ENCODE results near the gene SOWAHC.

Gene SOWAHC

GRCh38 chr2:109633284-109633961 is 19.3 kb downstream of the SOWAHC start:
- no peak for TF ChIP-seq EZH2phosphoT487 (conservative IDR thresholded peaks at IDR 0.05; ENCODE audit: low read length)
- no peak for TF ChIP-seq CTCF (IDR thresholded peaks at IDR 0.05; ENCODE audit: insufficient read depth, low read length, poor library complexity, severe bottlenecking)
- H3F3A ChIP-seq (ENCODE audit: insufficient read depth), result no peaks in the 10 kb centered on the region
- H3K36me3 ChIP-seq (ENCODE audit: low read length), result no peaks in the 10 kb centered on the region
- no peaks in the 10 kb centered on the region for H3K9me3 ChIP-seq (ENCODE audit: insufficient read depth, low read length)
- H3K4me2 ChIP-seq (ENCODE audit: low read depth, low read length, poor library complexity, severe bottlenecking), result no peak overlapping the region
- H3K79me2 ChIP-seq (ENCODE audit: insufficient read depth, low read length), result no peaks in the 10 kb centered on the region
- no peak overlapping the region for H3K9ac ChIP-seq (ENCODE audit: low read length)
- H4K20me1 ChIP-seq (ENCODE audit: low read depth, low read length), result no peaks in the 10 kb centered on the region
- H3K27me3 ChIP-seq (ENCODE audit: low read length), result no peaks in the 10 kb centered on the region
- no peak overlapping the region for H2AFZ ChIP-seq (ENCODE audit: low read depth, low read length, severe bottlenecking)
- no peak overlapping the region for H3K4me3 ChIP-seq (ENCODE audit: insufficient read depth, low read length, poor library complexity, severe bottlenecking)
- H3K27ac ChIP-seq (ENCODE audit: low read depth, low read length), result no peak overlapping the region
- no peaks in the 10 kb centered on the region for H3K9me2 ChIP-seq (replicated peaks; ENCODE audit: insufficient read depth, low read length)

GRCh38 chr2:109635426-109636304 is 21.5 kb downstream of the SOWAHC start:
- H4K20me1 ChIP-seq (ENCODE audit: low read depth, low read length), result no peaks in the 10 kb centered on the region
- no peaks in the 10 kb centered on the region for H3F3A ChIP-seq (ENCODE audit: insufficient read depth)
- H3K9me3 ChIP-seq (ENCODE audit: insufficient read depth, low read length), result no peaks in the 10 kb centered on the region
- H3K4me2 ChIP-seq (ENCODE audit: low read depth, low read length, poor library complexity, severe bottlenecking), result no peak overlapping the region
- no peak overlapping the region for H2AFZ ChIP-seq (ENCODE audit: low read depth, low read length, severe bottlenecking)
- H3K27ac ChIP-seq (ENCODE audit: low read depth, low read length), result no peak overlapping the region
- no peaks in the 10 kb centered on the region for H3K9me2 ChIP-seq (replicated peaks; ENCODE audit: insufficient read depth, low read length)
- H3K4me3 ChIP-seq (ENCODE audit: insufficient read depth, low read length, poor library complexity, severe bottlenecking), result no peak overlapping the region
- H3K27me3 ChIP-seq (ENCODE audit: low read length), result no peaks in the 10 kb centered on the region
- no peaks in the 10 kb centered on the region for H3K79me2 ChIP-seq (ENCODE audit: insufficient read depth, low read length)
- TF ChIP-seq CTCF (IDR thresholded peaks at IDR 0.05; ENCODE audit: insufficient read depth, low read length, poor library complexity, severe bottlenecking), result no peak
- TF ChIP-seq EZH2phosphoT487 (conservative IDR thresholded peaks at IDR 0.05; ENCODE audit: low read length), result no peak
- no peak overlapping the region for H3K9ac ChIP-seq (ENCODE audit: low read length)
- no peaks in the 10 kb centered on the region for H3K36me3 ChIP-seq (ENCODE audit: low read length)

GRCh38 chr2:109636317-109636716 is 22.2 kb downstream of the SOWAHC start:
- no peak overlapping the region for H3K27ac ChIP-seq (ENCODE audit: low read depth, low read length)

More at GRCh38 chr2:109636317-109636716, 22.2 kb downstream of the SOWAHC start:
- no peak overlapping the region for H3K4me3 ChIP-seq (ENCODE audit: insufficient read depth, low read length, poor library complexity, severe bottlenecking)
- H3K79me2 ChIP-seq (ENCODE audit: insufficient read depth, low read length), result no peaks in the 10 kb centered on the region
- no peak overlapping the region for H3K4me2 ChIP-seq (ENCODE audit: low read depth, low read length, poor library complexity, severe bottlenecking)
- no peaks in the 10 kb centered on the region for H3K27me3 ChIP-seq (ENCODE audit: low read length)
- no peaks in the 10 kb centered on the region for H3K36me3 ChIP-seq (ENCODE audit: low read length)
- no peaks in the 10 kb centered on the region for H3K9me2 ChIP-seq (replicated peaks; ENCODE audit: insufficient read depth, low read length)
- no peak overlapping the region for H2AFZ ChIP-seq (ENCODE audit: low read depth, low read length, severe bottlenecking)
- H3K9me3 ChIP-seq (ENCODE audit: insufficient read depth, low read length), result no peaks in the 10 kb centered on the region
- H3F3A ChIP-seq (ENCODE audit: insufficient read depth), result no peaks in the 10 kb centered on the region
- no peaks in the 10 kb centered on the region for H4K20me1 ChIP-seq (ENCODE audit: low read depth, low read length)
- H3K9ac ChIP-seq (ENCODE audit: low read length), result no peak overlapping the region
- TF ChIP-seq EZH2phosphoT487 (conservative IDR thresholded peaks at IDR 0.05; ENCODE audit: low read length) (no peak), CTCF (IDR thresholded peaks at IDR 0.05; ENCODE audit: insufficient read depth, low read length, poor library complexity, severe bottlenecking) (no peak)

Measured in SU-DHL-6 (cell line).